GM21619 (cell line): ENCODE data around the gene PLAAT3.
"Not testable (repeated sequence)": the region's sequence is repeated elsewhere in the genome, so short reads cannot be mapped to it uniquely, and the experiment has no call there.

Experiments
- ATAC-seq: cut with Tn5 transposase; IDR thresholded peaks from one replicate; pipeline ENCODE4 v1.9.1; 2021; ENCODE audit not compliant: unreplicated experiment

The PLAAT3 gene

DNA sequence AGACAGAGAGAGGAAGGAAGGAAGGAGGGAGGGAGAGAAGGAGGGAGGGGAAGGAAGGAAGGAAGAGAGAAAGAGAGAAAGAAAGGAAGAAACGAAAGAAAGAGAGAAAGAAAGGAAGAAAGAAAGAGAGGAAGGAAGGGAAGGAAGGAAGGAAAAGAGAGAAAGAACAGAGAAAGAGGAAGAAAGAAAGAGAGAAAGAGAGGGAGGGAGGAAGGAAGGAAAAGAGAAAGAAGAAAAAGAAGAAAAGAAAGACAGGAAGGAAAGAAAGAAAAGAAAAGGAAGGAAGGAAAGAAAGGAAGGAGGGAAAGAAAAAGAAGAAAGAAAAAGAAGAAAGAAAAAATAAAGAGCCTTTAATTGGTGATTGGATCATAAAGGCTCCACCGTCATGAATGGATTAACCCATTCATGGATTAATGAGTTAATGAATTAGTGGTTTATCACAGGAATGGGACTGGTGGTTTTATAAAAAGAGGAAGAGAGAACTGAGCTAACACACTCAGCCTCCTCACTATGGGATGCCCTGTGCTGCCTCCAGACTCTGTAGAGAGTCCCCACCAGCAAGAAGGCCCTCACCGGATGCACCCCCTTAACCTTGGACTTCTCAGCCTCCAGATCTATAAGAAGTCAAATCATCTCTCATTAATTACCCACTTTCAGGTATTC lies 42.1 kb downstream of the PLAAT3 start:
- no peak for ATAC-seq

- ATAC-seq: no peak
Observed at GRCh38 chr11:63569570-63569969, 44.7 kb downstream of the PLAAT3 start.

- peak; percentile 72 for ATAC-seq
Observed at GRCh38 chr11:63567044-63567840, 47.0 kb downstream of the PLAAT3 start.

DNA sequence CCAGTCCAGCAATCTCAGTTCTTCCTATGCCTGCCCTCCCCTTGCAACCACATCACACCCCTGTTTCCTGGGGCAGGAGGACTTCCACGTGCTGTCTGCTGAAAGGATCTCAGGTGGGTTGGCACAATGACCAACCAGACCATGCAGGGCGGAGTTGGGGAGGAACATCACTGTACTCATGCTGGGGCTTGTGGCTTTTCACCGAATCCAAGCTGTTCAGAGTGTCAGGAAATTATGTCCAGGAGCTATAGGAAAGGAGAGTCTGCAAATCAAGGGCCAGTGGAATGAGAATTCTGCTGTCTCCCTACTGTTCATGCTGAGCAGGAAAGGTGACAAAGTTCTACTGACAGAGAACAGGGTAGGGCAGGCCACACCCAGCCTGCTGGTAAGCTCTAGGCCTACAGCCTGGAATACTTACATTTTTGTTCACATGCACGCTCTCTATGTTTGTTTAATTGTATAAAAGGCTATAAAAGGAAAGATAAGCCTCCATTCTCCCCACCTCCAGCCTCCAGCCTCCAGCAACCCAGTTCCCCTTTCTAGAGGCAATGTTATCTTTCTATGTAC lies 49.4 kb downstream of the PLAAT3 start:
- ATAC-seq: no peak

GRCh38 chr11:63564056-63564774 lies 50.0 kb downstream of the PLAAT3 start:
- ATAC-seq: peak; percentile 61

DNA sequence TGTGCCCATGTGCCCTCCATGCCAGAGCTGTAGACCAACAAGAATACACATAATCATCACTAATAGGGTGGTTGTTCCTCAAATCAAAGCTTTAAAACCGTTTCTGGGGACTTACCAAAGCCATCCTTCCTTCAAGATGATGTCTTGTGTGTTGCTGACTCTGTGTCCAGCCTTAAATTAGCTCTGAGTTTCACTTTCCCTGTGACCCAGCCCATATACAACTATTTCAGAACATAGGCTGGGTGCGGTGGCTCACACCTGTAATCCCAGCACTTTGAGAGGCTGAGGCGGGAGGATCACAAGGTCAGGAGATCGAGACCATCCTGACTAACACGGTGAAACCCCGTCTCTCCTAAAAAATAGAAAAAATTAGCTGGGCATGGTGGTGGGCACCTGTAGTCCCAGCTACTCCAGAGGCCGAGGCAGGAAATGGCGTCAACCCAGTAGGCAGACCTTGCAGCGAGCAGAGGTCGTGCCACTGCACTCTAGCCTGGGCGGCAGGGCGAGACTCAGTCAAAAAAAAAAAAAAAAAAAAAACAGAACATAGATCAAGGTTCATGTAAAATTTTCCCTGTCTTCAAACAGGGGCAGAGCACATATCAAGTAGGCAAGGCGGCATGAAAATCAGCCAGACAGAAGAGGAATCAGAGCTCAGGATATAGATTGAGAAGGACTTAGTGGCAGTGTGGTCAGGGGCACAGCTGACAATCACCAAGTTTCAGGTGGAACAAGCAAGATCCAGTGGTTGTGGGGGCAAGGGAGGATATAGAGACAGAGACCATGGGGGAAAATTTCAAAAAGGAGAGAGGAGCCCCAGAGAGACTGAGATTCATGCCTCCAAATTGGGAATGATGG lies 50.8 kb downstream of the PLAAT3 start, which contains the start of gene PLAAT2:
TSS of gene PLAAT2 (minus strand) at position 179 of the 855 bp plus-strand sequence. CDS start at position 124, 55 bp downstream.
- no peak for ATAC-seq

GRCh38 chr11:63560506-63561180 lies 53.6 kb downstream of the PLAAT3 start:
- ATAC-seq: no peak

GRCh38 chr11:63558459-63559157 lies 55.6 kb downstream of the PLAAT3 start:
- no peak for ATAC-seq

DNA sequence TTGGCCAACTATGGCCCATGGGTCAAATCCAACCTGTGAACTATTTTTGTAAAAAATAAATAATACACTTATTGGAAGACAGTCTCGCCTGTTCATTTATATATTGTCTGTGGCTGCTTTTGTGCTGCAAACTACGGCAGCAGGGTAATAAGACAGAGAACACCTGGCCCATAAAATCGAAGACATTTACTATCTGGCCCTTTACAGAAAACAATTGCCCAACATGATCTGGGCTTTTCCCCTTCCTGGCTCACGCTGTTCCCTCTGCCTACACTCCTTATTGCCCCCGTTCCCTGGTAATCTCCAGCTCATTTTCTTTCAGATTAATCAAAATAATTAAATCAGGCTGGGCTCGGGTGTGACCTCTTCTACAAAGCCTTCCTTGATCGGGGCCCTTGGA lies 56.7 kb downstream of the PLAAT3 start:
- no peak for ATAC-seq

GRCh38 chr11:63556404-63557013 lies 57.7 kb downstream of the PLAAT3 start:
- no peak for ATAC-seq

GRCh38 chr11:63554877-63555223 lies 59.4 kb downstream of the PLAAT3 start:
- ATAC-seq: no peak

DNA sequence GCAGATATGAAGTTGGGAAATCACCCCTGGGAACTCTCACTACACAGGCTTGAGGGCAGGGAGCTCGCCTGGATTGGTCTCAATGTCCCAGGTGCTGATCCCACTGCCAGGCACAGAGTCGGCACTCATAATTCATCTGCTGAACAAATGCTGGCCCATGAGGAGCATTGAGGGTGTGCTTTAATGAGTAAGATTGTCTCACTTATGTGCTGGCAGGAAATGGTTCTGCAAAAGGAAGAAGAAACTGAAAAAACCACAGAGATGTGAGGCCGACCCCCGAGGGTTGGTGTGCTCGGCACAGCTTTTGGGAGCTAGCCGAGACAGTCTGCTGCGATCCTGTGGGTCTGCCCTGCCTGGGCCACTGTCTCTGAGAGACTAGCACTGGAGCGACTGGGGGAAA lies 60.5 kb downstream of the PLAAT3 start:
- peak; percentile 85 for ATAC-seq

GRCh38 chr11:63552921-63553320 lies 61.3 kb downstream of the PLAAT3 start:
- no peak for ATAC-seq

DNA sequence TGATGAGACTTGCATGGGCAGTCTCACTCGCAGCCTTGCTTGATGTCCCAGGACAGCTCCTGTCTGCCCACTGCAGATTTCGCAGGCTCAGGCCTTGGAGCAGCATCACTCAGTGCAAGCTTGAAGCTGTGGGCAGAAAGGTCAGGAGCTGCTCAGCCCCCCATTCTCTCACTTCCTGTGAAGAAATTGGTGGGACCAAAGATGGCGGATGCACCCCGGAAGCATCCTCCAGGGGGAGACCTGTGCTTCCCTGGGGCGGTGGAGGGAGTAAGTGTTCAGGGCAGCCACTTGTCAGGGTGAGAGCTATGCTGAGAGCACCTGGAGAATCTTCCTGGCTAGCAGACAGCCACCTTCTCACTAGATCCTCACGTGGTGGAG lies 62.4 kb downstream of the PLAAT3 start:
- ATAC-seq: no peak

DNA sequence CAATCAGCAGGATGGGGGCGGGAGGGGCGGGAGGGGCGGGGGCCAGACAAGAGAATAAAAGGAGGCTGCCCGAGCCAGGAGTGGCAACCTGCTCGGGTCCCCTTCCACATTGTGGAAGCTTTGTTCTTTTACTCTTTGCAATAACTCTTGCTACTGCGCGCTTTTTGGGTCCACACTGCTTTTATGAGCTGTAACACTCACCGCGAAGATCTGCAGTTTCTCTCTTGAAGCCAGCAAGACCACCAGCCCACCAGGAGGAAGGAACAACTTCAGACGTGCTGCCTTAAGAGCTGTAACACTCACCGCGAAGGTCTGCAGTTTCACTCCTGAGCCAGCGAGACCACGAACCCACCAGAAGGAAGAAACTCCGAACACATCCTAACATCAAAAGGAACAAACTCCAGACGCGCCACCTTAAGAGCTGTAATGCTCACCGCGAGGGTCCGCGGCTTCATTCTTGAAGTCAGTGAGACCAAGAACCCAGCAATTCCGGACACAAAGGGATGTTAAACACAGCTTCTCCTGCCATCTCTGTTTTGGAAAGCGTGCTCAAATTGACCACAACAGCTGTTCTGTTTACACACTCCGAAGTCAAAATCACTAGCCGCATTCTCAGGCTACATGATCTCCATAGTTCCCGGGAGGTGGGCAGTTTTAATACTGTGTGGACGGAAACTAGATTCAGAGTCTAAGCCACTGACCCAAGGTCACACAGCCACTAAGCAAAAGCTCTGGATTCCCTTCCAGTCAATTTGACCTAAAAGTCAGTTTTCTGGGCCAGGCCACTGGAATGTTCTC lies 62.9 kb downstream of the PLAAT3 start:
- ATAC-seq: no peak

DNA sequence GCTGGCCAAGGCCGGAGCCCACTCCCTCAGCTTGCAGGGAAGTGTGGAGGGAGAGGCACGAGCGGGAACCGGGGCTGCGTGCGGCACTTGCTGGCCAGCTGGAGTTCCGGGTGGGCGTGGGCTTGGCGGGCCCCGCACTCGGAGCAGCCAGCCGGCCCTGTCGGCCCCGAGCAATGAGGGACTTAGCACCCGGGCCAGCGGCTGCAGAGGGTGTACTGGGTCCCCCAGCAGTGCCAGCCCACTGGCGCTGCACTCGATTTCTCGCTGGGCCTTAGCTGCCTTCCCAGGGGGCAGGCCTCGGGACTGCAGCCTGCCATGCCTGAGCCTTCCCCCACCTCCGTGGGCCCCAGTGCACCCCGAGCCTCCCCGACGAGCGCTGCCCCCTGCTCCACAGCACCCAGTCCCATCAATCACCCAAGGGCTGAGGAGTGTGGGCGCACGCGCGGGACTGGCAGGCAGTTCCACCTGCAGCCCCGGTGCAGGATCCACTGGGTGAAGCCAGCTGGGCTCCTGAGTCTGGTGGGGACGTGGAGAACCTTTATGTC lies 64.0 kb downstream of the PLAAT3 start:
- ATAC-seq: not testable (repeated sequence)

- no peak for ATAC-seq
Observed at GRCh38 chr11:63549411-63549810, 64.8 kb downstream of the PLAAT3 start.

GRCh38 chr11:63548178-63548577 lies 66.1 kb downstream of the PLAAT3 start:
- no peak for ATAC-seq
